HG03378 (cell line): Measurements from ENCODE around the gene ANTXRL.
"Not testable (repeated sequence)": the region's sequence is repeated elsewhere in the genome, so short reads cannot be mapped to it uniquely, and the experiment has no call there.

Experiments
- ATAC-seq: cut with Tn5 transposase; IDR thresholded peaks from one replicate; pipeline ENCODE4 v1.9.1; 2021; ENCODE audit warnings: mild to moderate bottlenecking, moderate library complexity; ENCODE audit not compliant: unreplicated experiment

The ANTXRL gene

GRCh38 chr10:46286991-46287693 lies at the start of gene ANTXRL:
Gene ANTXRL, plus strand, starts transcription at chr10:46286997. Its CDS starts 266 bp downstream, at chr10:46287263.
- ATAC-seq, result no peak

- ATAC-seq, result no peak
These were observed 48.8 kb upstream of the ANTXRL start for GRCh38 chr10:46237815-46238510.

- no peak for ATAC-seq
These were observed 47.5 kb upstream of the ANTXRL start for GRCh38 chr10:46239247-46239646.

- ATAC-seq, result no peak
These were observed 46.7 kb upstream of the ANTXRL start for GRCh38 chr10:46239993-46240683.

GRCh38 chr10:46240684-46241565 lies 45.9 kb upstream of the ANTXRL start:
- ATAC-seq, result no peak

- no peak for ATAC-seq
These were observed 41.4 kb upstream of the ANTXRL start for GRCh38 chr10:46245381-46245900.

- not testable (repeated sequence) for ATAC-seq
These were observed 40.2 kb upstream of the ANTXRL start for GRCh38 chr10:46246400-46247180.

- ATAC-seq, result no peak
These were observed 39.7 kb upstream of the ANTXRL start for GRCh38 chr10:46247181-46247475.

GRCh38 chr10:46247808-46248569 lies 38.8 kb upstream of the ANTXRL start:
- ATAC-seq, result no peak

GRCh38 chr10:46248651-46249146 lies 38.1 kb upstream of the ANTXRL start:
- ATAC-seq, result no peak

- ATAC-seq, result not testable (repeated sequence)
These were observed 37.0 kb upstream of the ANTXRL start for GRCh38 chr10:46249617-46250344.

GRCh38 chr10:46250481-46250880 lies 36.3 kb upstream of the ANTXRL start:
- no peak for ATAC-seq

GRCh38 chr10:46250898-46251856 lies 35.6 kb upstream of the ANTXRL start:
- ATAC-seq, result no peak

- no peak for ATAC-seq
These were observed 34.6 kb upstream of the ANTXRL start for GRCh38 chr10:46251857-46252847.

- no peak for ATAC-seq
These were observed 33.5 kb upstream of the ANTXRL start for GRCh38 chr10:46253076-46254006.
